ENCODE data around the gene NPAS1. TPM values are rescaled to one million over a fixed set of nuclear protein-coding genes. Genes with fewer than 3 reads are reported as not detected.

The NPAS1 gene
- total RNA-seq, 3 donors from 2014 or later: 2.5 TPM; not detected in 2

DNA sequence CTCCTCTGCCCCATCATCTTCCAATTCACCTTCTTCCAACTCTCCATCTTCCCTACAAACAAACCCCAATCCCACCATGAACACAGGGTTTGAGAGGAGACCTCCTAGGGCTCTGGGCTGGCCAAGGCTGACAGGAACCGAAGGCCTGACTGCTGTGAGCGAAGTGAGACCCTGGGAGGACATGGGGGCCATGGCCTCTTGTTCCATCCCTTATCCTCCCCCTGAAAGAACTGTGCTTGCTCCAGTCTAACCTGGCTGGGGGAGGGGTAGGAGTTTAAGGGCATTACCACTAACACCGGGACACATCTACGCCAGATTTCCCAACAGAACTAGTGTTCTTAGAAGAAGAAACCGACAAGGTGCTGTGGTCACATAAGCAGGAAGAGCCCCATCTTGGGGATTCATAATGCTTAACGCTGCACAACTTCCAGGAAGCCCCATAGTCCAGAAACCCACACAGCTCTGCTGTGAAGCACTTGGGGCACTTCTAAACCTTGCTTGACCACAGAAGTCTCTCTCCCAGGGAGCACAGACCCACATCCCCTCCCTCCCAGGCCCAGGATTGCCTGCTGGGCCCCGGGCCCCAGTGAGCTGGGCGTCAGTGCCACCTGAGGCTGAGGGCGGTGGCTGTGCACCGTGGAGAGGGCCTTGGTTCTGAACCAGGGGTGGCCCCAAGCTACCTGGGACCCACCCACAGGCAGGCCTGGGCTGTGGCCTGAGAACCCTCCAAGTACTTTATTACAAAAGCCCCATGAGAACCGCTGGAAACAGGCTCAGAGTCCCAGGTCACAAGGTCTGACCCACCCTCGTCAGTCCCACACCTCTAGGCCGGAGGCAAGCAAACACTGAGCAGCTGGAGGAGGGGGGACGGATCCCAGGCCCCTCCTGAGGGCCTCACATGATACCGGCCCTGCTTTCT lies 75.2 kb downstream of the NPAS1 start:
- intact Hi-C loops (cut with DNase I; ENCODE audit: low total_unique reads): no loop called here
- H3K36me3 ChIP-seq: no peaks in the 10 kb centered on the region
- no peaks in the 10 kb centered on the region for H3K9me3 ChIP-seq
- TF ChIP-seq POLR2AphosphoS5 (IDR thresholded peaks at IDR 0.05) (no peak), POLR2A (IDR thresholded peaks at IDR 0.05) (no peak)
- TF ChIP-seq, protein P1, sequence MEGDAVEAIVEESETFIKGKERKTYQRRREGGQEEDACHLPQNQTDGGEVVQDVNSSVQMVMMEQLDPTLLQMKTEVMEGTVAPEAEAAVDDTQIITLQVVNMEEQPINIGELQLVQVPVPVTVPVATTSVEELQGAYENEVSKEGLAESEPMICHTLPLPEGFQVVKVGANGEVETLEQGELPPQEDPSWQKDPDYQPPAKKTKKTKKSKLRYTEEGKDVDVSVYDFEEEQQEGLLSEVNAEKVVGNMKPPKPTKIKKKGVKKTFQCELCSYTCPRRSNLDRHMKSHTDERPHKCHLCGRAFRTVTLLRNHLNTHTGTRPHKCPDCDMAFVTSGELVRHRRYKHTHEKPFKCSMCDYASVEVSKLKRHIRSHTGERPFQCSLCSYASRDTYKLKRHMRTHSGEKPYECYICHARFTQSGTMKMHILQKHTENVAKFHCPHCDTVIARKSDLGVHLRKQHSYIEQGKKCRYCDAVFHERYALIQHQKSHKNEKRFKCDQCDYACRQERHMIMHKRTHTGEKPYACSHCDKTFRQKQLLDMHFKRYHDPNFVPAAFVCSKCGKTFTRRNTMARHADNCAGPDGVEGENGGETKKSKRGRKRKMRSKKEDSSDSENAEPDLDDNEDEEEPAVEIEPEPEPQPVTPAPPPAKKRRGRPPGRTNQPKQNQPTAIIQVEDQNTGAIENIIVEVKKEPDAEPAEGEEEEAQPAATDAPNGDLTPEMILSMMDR (IDR thresholded peaks at IDR 0.05): no peak
- H3K4me1 ChIP-seq: peaks cover 6 to 37% of the 10 kb centered on the region in 2 donors
- DNase-seq (ENCODE audit: low spot score in 2 of 2): no peak
- H3K27ac ChIP-seq: peak overlapping the region; percentile 96 to 98
- no peaks in the 10 kb centered on the region for H3K27me3 ChIP-seq
- H3K4me3 ChIP-seq: peak overlapping the region in 2 of 3 donors; percentile 2 to 42

Other genes starting within 250 kb of the NPAS1 start
- gene SLC1A5, start 231.2 kb upstream of the NPAS1 start, total RNA-seq: 100 to 1,000 TPM; 121 to 146 (median 121) TPM
- 100 to 1,000 TPM in 2 of 3 donors, 10 to 100 TPM in 1; 63.1 to 108 (median 101) TPM for gene AP2S1, start 169.0 kb upstream of the NPAS1 start, total RNA-seq
- gene ARHGAP35, start 158.8 kb upstream of the NPAS1 start, total RNA-seq: 10 to 100 TPM; 44.8 to 61.9 (median 60.3) TPM
- 10 to 100 TPM; 31.1 to 45.7 (median 39.2) TPM for gene TMEM160, start 28.8 kb downstream of the NPAS1 start, total RNA-seq
- gene ZC3H4, start 93.9 kb downstream of the NPAS1 start, total RNA-seq: 10 to 100 TPM; 17.7 to 23.4 (median 19.5) TPM
- gene SAE1, start 111.0 kb downstream of the NPAS1 start, total RNA-seq: 10 to 100 TPM; 44.6 to 61.4 (median 55.7) TPM
- gene BBC3, start 211.4 kb downstream of the NPAS1 start, total RNA-seq: 1 to 10 TPM; 4.5 to 7.5 (median 6.4) TPM
- 10 to 100 TPM in 2 of 3 donors, 1 to 10 TPM in 1; 9.4 to 15.1 (median 14.8) TPM for gene CCDC9, start 236.7 kb downstream of the NPAS1 start, total RNA-seq